Ectodermal cell (in vitro differentiated cells): Measurements from ENCODE around the gene UBAP1.
"Not testable (repeated sequence)": the region's sequence is repeated elsewhere in the genome, so short reads cannot be mapped to it uniquely, and the experiment has no call there.

Experiments
- H3K27ac ChIP-seq: 2 replicates; pipeline ENCODE4 v1.7.0; 2013; ENCODE audit warnings: mild to moderate bottlenecking, low read depth, low read length; ENCODE audit not compliant: insufficient read depth, poor library complexity, severe bottlenecking
- H3K27me3 ChIP-seq: 2 replicates; pipeline ENCODE4 v1.7.0; 2013; ENCODE audit warnings: mild to moderate bottlenecking, low read length; ENCODE audit not compliant: insufficient read depth, control insufficient read depth, poor library complexity, severe bottlenecking
- H3K36me3 ChIP-seq: one replicate; pipeline ENCODE4 v1.7.0; 2013; ENCODE audit warnings: low read length; ENCODE audit not compliant: control insufficient read depth, insufficient read depth
- H3K4me1 ChIP-seq: one replicate; pipeline ENCODE4 v1.7.0; 2013; ENCODE audit warnings: low read length; ENCODE audit not compliant: control insufficient read depth, insufficient read depth
- H3K4me3 ChIP-seq: 2 replicates; pipeline ENCODE4 v1.7.0; 2013; ENCODE audit warnings: low read depth, low read length, control low read depth; ENCODE audit not compliant: insufficient read depth
- H3K9me3 ChIP-seq: 2 replicates; pipeline ENCODE4 v1.7.0; 2013; ENCODE audit warnings: mild to moderate bottlenecking, low read length, moderate library complexity; ENCODE audit not compliant: control insufficient read depth
- WGBS, 2 experiments: methylation state at CpG; one replicate each; pipeline ENCODE4 v1.1.7; 2013; ENCODE audit warnings: missing lambda C conversion rate in 2 of 2; 5-methylcytosine and 5-hydroxymethylcytosine counted together

Gene UBAP1

GRCh38 chr9:34224349-34224748 lies 45.5 kb downstream of the UBAP1 start:
- Histone ChIP-seq H3K27ac (no peak overlapping the region), H3K4me1 (no peaks in the 10 kb centered on the region), H3K9me3 (no peaks in the 10 kb centered on the region), H3K36me3 (no peaks in the 10 kb centered on the region), H3K27me3 (no peaks in the 10 kb centered on the region), H3K4me3 (no peak overlapping the region)
- WGBS, 2 experiments: 95 to 98% methylated on average over 12 of the region's 12 CpGs

GRCh38 chr9:34226144-34226760 lies 47.4 kb downstream of the UBAP1 start:
- not testable (repeated sequence) for H3K27me3 ChIP-seq, H3K4me1 ChIP-seq, H3K9me3 ChIP-seq, H3K4me3 ChIP-seq, H3K27ac ChIP-seq, H3K36me3 ChIP-seq
- WGBS, 2 experiments: 92 to 95% methylated on average over 9 of the region's 9 CpGs

GRCh38 chr9:34227445-34227844 lies 48.6 kb downstream of the UBAP1 start:
- H3K27me3 ChIP-seq: no peaks in the 10 kb centered on the region
- no peak overlapping the region for H3K27ac ChIP-seq
- no peaks in the 10 kb centered on the region for H3K4me1 ChIP-seq
- WGBS, 2 experiments: 94 to 100% methylated on average over 2 of the region's 2 CpGs
- no peaks in the 10 kb centered on the region for H3K36me3 ChIP-seq
- H3K4me3 ChIP-seq: no peak overlapping the region
- no peaks in the 10 kb centered on the region for H3K9me3 ChIP-seq

GRCh38 chr9:34230556-34230955 lies 51.7 kb downstream of the UBAP1 start:
- Histone ChIP-seq H3K27me3 (no peaks in the 10 kb centered on the region), H3K4me1 (no peaks in the 10 kb centered on the region), H3K27ac (no peak overlapping the region), H3K9me3 (no peaks in the 10 kb centered on the region), H3K4me3 (no peak overlapping the region), H3K36me3 (no peaks in the 10 kb centered on the region)
- 94 to 95% methylated on average over 4 of the region's 4 CpGs for WGBS, 2 experiments

GRCh38 chr9:34232201-34232600 lies 53.4 kb downstream of the UBAP1 start:
- WGBS, 2 experiments: 100% methylated on average over 2 of the region's 2 CpGs
- Histone ChIP-seq H3K4me1 (no peaks in the 10 kb centered on the region), H3K4me3 (no peak overlapping the region), H3K9me3 (no peaks in the 10 kb centered on the region), H3K27ac (no peak overlapping the region), H3K36me3 (no peaks in the 10 kb centered on the region), H3K27me3 (no peaks in the 10 kb centered on the region)

GRCh38 chr9:34233672-34234071 lies 54.8 kb downstream of the UBAP1 start:
- H3K4me1 ChIP-seq: no peaks in the 10 kb centered on the region
- H3K4me3 ChIP-seq: no peak overlapping the region
- no peaks in the 10 kb centered on the region for H3K36me3 ChIP-seq

GRCh38 chr9:34237836-34238235 lies 59.0 kb downstream of the UBAP1 start:
- Histone ChIP-seq H3K9me3 (no peaks in the 10 kb centered on the region), H3K27me3 (no peaks in the 10 kb centered on the region), H3K4me1 (no peaks in the 10 kb centered on the region), H3K27ac (no peak overlapping the region), H3K36me3 (peaks cover 4% of the 10 kb centered on the region), H3K4me3 (no peak overlapping the region)
- 87 to 97% methylated on average over 3 to 4 of the region's 4 CpGs for WGBS, 2 experiments

More at GRCh38 chr9:34233672-34234071, 54.8 kb downstream of the UBAP1 start:
- WGBS, 2 experiments: 95 to 97% methylated on average over 1 of the region's 1 CpG
- Histone ChIP-seq H3K9me3 (no peaks in the 10 kb centered on the region), H3K27me3 (no peaks in the 10 kb centered on the region), H3K27ac (no peak overlapping the region)

- WGBS, 2 experiments: 67 to 70% methylated on average over 1 of the region's 1 CpG
Observed at GRCh38 chr9:34240006-34240405, 61.2 kb downstream of the UBAP1 start.

GRCh38 chr9:34242830-34243229 lies 64.0 kb downstream of the UBAP1 start:
- Histone ChIP-seq H3K4me1 (no peaks in the 10 kb centered on the region), H3K27ac (no peak overlapping the region), H3K36me3 (peaks cover 4% of the 10 kb centered on the region), H3K9me3 (no peaks in the 10 kb centered on the region), H3K27me3 (no peaks in the 10 kb centered on the region), H3K4me3 (no peak overlapping the region)
- WGBS, 2 experiments: 94 to 97% methylated on average over 2 of the region's 2 CpGs

More at GRCh38 chr9:34240006-34240405, 61.2 kb downstream of the UBAP1 start:
- H3K27ac ChIP-seq: no peak overlapping the region
- H3K27me3 ChIP-seq: no peaks in the 10 kb centered on the region
- H3K4me3 ChIP-seq: no peak overlapping the region
- H3K9me3 ChIP-seq: no peaks in the 10 kb centered on the region
- H3K4me1 ChIP-seq: no peaks in the 10 kb centered on the region
- peaks cover 4% of the 10 kb centered on the region for H3K36me3 ChIP-seq

GRCh38 chr9:34245212-34245611 lies 66.4 kb downstream of the UBAP1 start:
- H3K9me3 ChIP-seq, H3K4me3 ChIP-seq, H3K27ac ChIP-seq, H3K4me1 ChIP-seq, H3K27me3 ChIP-seq, H3K36me3 ChIP-seq: not testable (repeated sequence)
- WGBS, 2 experiments: no CpG with 5 or more reads among the region's 2 CpGs

GRCh38 chr9:34246453-34246852 lies 67.6 kb downstream of the UBAP1 start:
- H3K9me3 ChIP-seq: no peaks in the 10 kb centered on the region
- no peak overlapping the region for H3K4me3 ChIP-seq
- H3K27ac ChIP-seq: no peak overlapping the region
- no peaks in the 10 kb centered on the region for H3K4me1 ChIP-seq
- no peaks in the 10 kb centered on the region for H3K27me3 ChIP-seq
- 92 to 96% methylated on average over 2 of the region's 2 CpGs for WGBS, 2 experiments
- H3K36me3 ChIP-seq: peaks cover 4% of the 10 kb centered on the region
